PC-9 (cell line): Measurements from ENCODE around the gene FASLG. TPM values are rescaled to one million over a fixed set of nuclear protein-coding genes. Genes with fewer than 3 reads are reported as not detected.

Experiments used
- BruUV-seq: library from RNA; stranded (reverse); fragments of 400-500 nt; replicated peaks from 2 replicates; lab custom pipeline; 2021; lab: Mats Ljungman, UMichigan
- CTCF ChIA-PET: fragments of 300-600 bp; sonication (Branson Sonifier 250); formaldehyde crosslinking; loops from one replicate; lab custom pipeline; 2022; ENCODE audit warnings: antibody characterized with exemption; lab: Charles Lee
- POLR2A ChIA-PET: fragments of 300-600 bp; sonication (Branson Sonifier 250); formaldehyde crosslinking; loops from one replicate; lab custom pipeline; 2022; ENCODE audit warnings: antibody characterized with exemption; ENCODE audit not compliant: unreplicated experiment; lab: Charles Lee
- DNase-seq, 2 experiments: peaks; one replicate each; pipeline versions ENCODE4 v3.0.0 to v3.0.0-alpha.2; 2015 to 2022; ENCODE audit warnings: mixed read lengths in 1 of 2
- H2AFZ ChIP-seq: fragments of 200-600 bp; sonication (generic); 2 replicates; pipeline ENCODE4 v1.8.1; 2017; ENCODE audit warnings: antibody characterized with exemption
- H3F3A ChIP-seq: fragments of 200-600 bp; sonication (generic); 2 replicates; pipeline ENCODE4 v1.8.1; 2017; ENCODE audit warnings: antibody characterized with exemption, mild to moderate bottlenecking, low read depth; ENCODE audit not compliant: insufficient read depth
- H3K27ac ChIP-seq: fragments of 200-600 bp; sonication (generic); 2 replicates; pipeline ENCODE4 v1.6.1; 2016; ENCODE audit warnings: mixed run types
- H3K27me3 ChIP-seq: fragments of 200-600 bp; sonication (generic); 2 replicates; pipeline ENCODE4 v1.6.1; 2016; ENCODE audit warnings: low read depth, mixed run types; ENCODE audit not compliant: insufficient read depth
- H3K36me3 ChIP-seq: fragments of 200-600 bp; sonication (generic); 2 replicates; pipeline ENCODE4 v1.6.1; 2016; ENCODE audit warnings: low read depth, mixed run types
- H3K4me1 ChIP-seq: fragments of 200-600 bp; sonication (generic); replicated peaks from 2 replicates; pipeline ENCODE4 v1.6.1; 2016; ENCODE audit warnings: mixed run types; ENCODE audit not compliant: insufficient read depth
- H3K4me2 ChIP-seq: fragments of 200-600 bp; sonication (generic); 2 replicates; pipeline ENCODE4 v1.6.1; 2017; ENCODE audit warnings: mixed run types
- H3K4me3 ChIP-seq: fragments of 200-600 bp; sonication (generic); 2 replicates; pipeline ENCODE4 v1.6.1; 2016; ENCODE audit warnings: mixed run types
- H3K79me2 ChIP-seq: fragments of 200-600 bp; sonication (generic); 2 replicates; pipeline ENCODE4 v1.6.1; 2017; ENCODE audit warnings: low read depth, mixed run types
- H3K9me2 ChIP-seq: fragments of 200-600 bp; sonication (generic); 2 replicates; pipeline ENCODE4 v1.8.1; 2017; ENCODE audit warnings: mild to moderate bottlenecking; ENCODE audit not compliant: insufficient read depth
- H3K9me3 ChIP-seq: fragments of 200-600 bp; sonication (generic); 2 replicates; pipeline ENCODE4 v1.8.1; 2016; ENCODE audit warnings: low read depth; ENCODE audit not compliant: insufficient read depth
- H4K20me1 ChIP-seq: fragments of 200-600 bp; sonication (generic); 2 replicates; pipeline ENCODE4 v1.8.1; 2017; ENCODE audit not compliant: insufficient read depth
- EZH2 ChIP-seq: fragments of 200-600 bp; sonication (generic); IDR thresholded peaks from 2 replicates; pipeline ENCODE4 v1.8.0; 2017; ENCODE audit warnings: antibody characterized with exemption, low read depth
- intact Hi-C: fragments of 100-400 bp; cut with micrococcal nuclease; formaldehyde crosslinking; loops from one replicate; pipeline ENCODE4 v1.10.0; 2022; ENCODE audit not compliant: unreplicated experiment
- total RNA-seq: library from RNA; stranded (reverse); gene quantifications from 2 replicates; pipeline ENCODE4 v1.2.3, GENCODE V29; 2021
- TF ChIP-seq, protein P1 (sequence below): fragments of 200-600 bp; sonication (generic); conservative IDR thresholded peaks from 2 replicates; pipeline ENCODE4 v1.6.1; 2017; ENCODE audit warnings: mixed run types, antibody characterized with exemption, mild to moderate bottlenecking, moderate library complexity

FASLG gene
- total RNA-seq, 1 experiment from 2014 or later: not detected

DNA sequence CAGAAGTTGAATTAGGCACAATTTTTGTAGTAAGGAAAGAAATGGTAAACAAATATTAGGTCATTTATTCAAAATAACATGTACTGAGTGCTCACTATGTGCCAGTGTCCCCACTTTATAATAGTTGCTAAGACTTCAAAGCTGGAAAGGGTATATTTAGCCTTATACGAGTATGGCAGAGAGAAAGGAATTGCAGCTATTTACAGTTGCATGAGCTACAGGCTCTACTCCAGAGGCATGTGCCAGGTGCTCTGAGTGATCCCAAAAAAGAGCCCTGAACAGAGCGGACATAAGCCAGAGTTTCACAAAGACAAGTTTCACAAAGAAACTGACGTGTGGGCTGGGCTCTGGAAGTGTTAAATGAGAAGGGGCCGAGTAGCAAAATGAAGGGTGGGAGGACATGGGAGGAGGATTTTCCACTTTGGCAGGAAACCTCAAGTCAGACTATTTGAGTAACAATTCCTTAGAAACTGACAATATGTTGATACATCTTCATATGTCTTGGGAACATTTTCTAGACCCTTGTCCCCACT is 40.9 kb downstream of the FASLG start:
- no TSS peak for BruUV-seq
- H3K9me2 ChIP-seq: 0 out of 2 replicates have a peak, but pooled peaks cover 4% of the 10 kb centered on the region
- no peaks in the 10 kb centered on the region for H4K20me1 ChIP-seq
- no peak overlapping the region for H2AFZ ChIP-seq
- TF ChIP-seq, protein P1, sequence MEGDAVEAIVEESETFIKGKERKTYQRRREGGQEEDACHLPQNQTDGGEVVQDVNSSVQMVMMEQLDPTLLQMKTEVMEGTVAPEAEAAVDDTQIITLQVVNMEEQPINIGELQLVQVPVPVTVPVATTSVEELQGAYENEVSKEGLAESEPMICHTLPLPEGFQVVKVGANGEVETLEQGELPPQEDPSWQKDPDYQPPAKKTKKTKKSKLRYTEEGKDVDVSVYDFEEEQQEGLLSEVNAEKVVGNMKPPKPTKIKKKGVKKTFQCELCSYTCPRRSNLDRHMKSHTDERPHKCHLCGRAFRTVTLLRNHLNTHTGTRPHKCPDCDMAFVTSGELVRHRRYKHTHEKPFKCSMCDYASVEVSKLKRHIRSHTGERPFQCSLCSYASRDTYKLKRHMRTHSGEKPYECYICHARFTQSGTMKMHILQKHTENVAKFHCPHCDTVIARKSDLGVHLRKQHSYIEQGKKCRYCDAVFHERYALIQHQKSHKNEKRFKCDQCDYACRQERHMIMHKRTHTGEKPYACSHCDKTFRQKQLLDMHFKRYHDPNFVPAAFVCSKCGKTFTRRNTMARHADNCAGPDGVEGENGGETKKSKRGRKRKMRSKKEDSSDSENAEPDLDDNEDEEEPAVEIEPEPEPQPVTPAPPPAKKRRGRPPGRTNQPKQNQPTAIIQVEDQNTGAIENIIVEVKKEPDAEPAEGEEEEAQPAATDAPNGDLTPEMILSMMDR: no peak
- TF ChIP-seq EZH2: no peak
- H3K27me3 ChIP-seq: no peaks in the 10 kb centered on the region
- CTCF ChIA-PET: no interaction called here
- no peak overlapping the region for H3K4me3 ChIP-seq
- peaks cover 11% of the 10 kb centered on the region; the same call in 1 of the 2 replicates for H3K9me3 ChIP-seq
- H3K36me3 ChIP-seq: no peaks in the 10 kb centered on the region
- POLR2A ChIA-PET: interaction anchor here (0.6 kb wide), 1 partner anchor 67 kb away, joined by 3 read pairs; no protein-coding TSS in a partner anchor
- H3F3A ChIP-seq: no peaks in the 10 kb centered on the region
- no peaks in the 10 kb centered on the region for H3K4me1 ChIP-seq
- DNase-seq: no peak
- intact Hi-C loops: loop anchor here (5.0 kb wide), 1 partner anchor 167 kb away; the partner anchor contains the start of gene SUCO
- H3K4me2 ChIP-seq: no peak overlapping the region
- no peak overlapping the region for H3K27ac ChIP-seq
- no peaks in the 10 kb centered on the region for H3K79me2 ChIP-seq

DNA sequence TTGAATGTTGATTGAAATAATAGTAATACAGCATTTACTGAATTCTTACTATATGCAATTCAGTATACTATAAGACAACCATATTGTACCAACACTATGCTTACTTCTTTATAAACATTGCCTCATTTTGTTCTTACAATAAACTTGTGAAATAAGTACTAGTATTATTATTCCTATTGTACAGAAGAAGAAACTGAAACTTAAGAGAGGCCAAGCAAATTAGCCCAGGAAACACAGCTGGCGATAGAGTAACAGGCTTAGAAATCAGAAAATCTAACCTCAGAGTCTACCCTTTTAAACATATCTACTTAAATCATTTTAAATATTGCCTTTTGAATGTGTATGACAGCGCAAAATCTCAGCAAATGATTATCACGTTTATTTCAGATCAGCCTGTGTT is 41.7 kb downstream of the FASLG start:
- H3K4me3 ChIP-seq: no peak overlapping the region
- H3K9me2 ChIP-seq: 0 out of 2 replicates have a peak, but pooled peaks cover 4% of the 10 kb centered on the region
- BruUV-seq: no TSS peak
- H3K4me2 ChIP-seq: no peak overlapping the region
- DNase-seq: no peak
- no peak overlapping the region for H2AFZ ChIP-seq
- TF ChIP-seq EZH2: no peak
- TF ChIP-seq, protein P1: no peak
- POLR2A ChIA-PET: interaction anchor here (0.5 kb wide), 1 partner anchor 30 kb away, joined by 5 read pairs; no protein-coding TSS in a partner anchor
- H3K27me3 ChIP-seq: no peaks in the 10 kb centered on the region
- H3K9me3 ChIP-seq: peaks cover 7% of the 10 kb centered on the region; the same call in 1 of the 2 replicates
- no peak overlapping the region for H3K27ac ChIP-seq
- intact Hi-C loops: no loop called here
- no peaks in the 10 kb centered on the region for H4K20me1 ChIP-seq
- no peaks in the 10 kb centered on the region for H3K4me1 ChIP-seq
- H3K36me3 ChIP-seq: no peaks in the 10 kb centered on the region
- CTCF ChIA-PET: no interaction called here
- H3F3A ChIP-seq: no peaks in the 10 kb centered on the region
- H3K79me2 ChIP-seq: no peaks in the 10 kb centered on the region

DNA sequence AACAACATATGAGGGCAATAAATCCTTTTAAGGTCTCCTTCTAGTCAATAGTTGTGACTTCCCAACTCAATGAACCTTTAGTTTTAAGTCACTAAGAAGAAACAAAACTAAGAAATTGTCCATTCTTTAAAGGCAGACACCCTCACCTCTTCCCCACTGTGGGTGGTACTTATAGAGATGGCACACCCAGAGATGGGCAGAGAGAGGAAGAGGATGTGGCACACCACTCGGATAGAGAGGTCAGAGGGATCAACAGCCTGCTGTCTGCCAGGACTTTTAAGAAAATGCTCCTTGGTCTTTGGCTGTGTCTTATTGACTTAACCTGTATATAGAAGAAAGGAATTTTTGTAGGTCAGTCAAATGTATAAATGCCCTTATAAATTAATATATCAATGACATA is 45.1 kb downstream of the FASLG start:
- no peaks in the 10 kb centered on the region; the same call in 1 of the 2 replicates for H3K9me2 ChIP-seq
- no peak overlapping the region for H3K4me2 ChIP-seq
- no peak overlapping the region for H2AFZ ChIP-seq
- no peaks in the 10 kb centered on the region for H3K27me3 ChIP-seq
- H3K4me3 ChIP-seq: no peak overlapping the region
- intact Hi-C loops: no loop called here
- H3F3A ChIP-seq: no peaks in the 10 kb centered on the region
- H3K79me2 ChIP-seq: no peaks in the 10 kb centered on the region
- CTCF ChIA-PET: no interaction called here
- TF ChIP-seq, protein P1: no peak
- no peak for TF ChIP-seq EZH2
- H3K27ac ChIP-seq: no peak overlapping the region
- no peaks in the 10 kb centered on the region for H3K4me1 ChIP-seq
- H3K36me3 ChIP-seq: no peaks in the 10 kb centered on the region
- POLR2A ChIA-PET: no interaction called here
- 0 out of 2 replicates have a peak, but pooled peaks cover under 1% of the 10 kb centered on the region for H3K9me3 ChIP-seq
- no peaks in the 10 kb centered on the region for H4K20me1 ChIP-seq
- BruUV-seq: no TSS peak
- no peak for DNase-seq
